ENCODE measurements around the gene ADARB1.

Gene ADARB1

DNA sequence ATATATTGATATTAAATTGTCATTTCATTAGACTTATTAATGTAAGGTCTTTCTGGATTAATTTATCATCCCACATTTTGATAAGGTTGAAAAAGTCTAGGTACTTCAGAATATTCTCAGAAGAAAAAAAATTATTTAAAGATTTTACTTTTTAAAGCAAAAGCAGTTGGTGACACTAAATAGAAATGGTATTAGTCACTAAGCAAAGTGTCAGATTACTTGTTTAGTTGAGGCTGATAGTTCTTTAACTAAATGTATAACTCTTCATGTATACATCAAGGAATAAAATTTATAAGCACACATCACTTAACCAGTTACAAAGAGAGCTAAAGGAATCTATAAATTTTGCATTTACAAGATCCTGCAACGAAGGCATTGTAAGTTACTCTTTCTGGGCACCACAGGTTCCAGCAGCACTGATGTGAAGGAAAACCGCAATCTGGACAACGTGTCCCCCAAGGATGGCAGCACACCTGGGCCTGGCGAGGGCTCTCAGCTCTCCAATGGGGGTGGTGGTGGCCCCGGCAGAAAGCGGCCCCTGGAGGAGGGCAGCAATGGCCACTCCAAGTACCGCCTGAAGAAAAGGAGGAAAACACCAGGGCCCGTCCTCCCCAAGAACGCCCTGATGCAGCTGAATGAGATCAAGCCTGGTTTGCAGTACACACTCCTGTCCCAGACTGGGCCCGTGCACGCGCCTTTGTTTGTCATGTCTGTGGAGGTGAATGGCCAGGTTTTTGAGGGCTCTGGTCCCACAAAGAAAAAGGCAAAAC, 101.1 kb downstream of the ADARB1 start:
- TF ChIP-seq, protein P1, sequence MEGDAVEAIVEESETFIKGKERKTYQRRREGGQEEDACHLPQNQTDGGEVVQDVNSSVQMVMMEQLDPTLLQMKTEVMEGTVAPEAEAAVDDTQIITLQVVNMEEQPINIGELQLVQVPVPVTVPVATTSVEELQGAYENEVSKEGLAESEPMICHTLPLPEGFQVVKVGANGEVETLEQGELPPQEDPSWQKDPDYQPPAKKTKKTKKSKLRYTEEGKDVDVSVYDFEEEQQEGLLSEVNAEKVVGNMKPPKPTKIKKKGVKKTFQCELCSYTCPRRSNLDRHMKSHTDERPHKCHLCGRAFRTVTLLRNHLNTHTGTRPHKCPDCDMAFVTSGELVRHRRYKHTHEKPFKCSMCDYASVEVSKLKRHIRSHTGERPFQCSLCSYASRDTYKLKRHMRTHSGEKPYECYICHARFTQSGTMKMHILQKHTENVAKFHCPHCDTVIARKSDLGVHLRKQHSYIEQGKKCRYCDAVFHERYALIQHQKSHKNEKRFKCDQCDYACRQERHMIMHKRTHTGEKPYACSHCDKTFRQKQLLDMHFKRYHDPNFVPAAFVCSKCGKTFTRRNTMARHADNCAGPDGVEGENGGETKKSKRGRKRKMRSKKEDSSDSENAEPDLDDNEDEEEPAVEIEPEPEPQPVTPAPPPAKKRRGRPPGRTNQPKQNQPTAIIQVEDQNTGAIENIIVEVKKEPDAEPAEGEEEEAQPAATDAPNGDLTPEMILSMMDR (conservative IDR thresholded peaks at IDR 0.05; ENCODE audit: control insufficient read depth, insufficient read depth, low read depth, low read length): no peak
- no peak for DNase-seq (ENCODE audit: low read depth)
- H3K4me3 ChIP-seq (ENCODE audit: control insufficient read depth, low read depth, low read length): no peak overlapping the region

DNA sequence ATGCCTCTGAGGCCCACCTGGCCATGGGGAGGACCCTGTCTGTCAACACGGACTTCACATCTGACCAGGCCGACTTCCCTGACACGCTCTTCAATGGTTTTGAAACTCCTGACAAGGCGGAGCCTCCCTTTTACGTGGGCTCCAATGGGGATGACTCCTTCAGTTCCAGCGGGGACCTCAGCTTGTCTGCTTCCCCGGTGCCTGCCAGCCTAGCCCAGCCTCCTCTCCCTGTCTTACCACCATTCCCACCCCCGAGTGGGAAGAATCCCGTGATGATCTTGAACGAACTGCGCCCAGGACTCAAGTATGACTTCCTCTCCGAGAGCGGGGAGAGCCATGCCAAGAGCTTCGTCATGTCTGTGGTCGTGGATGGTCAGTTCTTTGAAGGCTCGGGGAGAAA, 101.8 kb downstream of the ADARB1 start:
- no peak for DNase-seq (ENCODE audit: low read depth)
- H3K4me3 ChIP-seq (ENCODE audit: control insufficient read depth, low read depth, low read length): no peak overlapping the region
- TF ChIP-seq, protein P1 (conservative IDR thresholded peaks at IDR 0.05; ENCODE audit: control insufficient read depth, insufficient read depth, low read depth, low read length): no peak

DNA sequence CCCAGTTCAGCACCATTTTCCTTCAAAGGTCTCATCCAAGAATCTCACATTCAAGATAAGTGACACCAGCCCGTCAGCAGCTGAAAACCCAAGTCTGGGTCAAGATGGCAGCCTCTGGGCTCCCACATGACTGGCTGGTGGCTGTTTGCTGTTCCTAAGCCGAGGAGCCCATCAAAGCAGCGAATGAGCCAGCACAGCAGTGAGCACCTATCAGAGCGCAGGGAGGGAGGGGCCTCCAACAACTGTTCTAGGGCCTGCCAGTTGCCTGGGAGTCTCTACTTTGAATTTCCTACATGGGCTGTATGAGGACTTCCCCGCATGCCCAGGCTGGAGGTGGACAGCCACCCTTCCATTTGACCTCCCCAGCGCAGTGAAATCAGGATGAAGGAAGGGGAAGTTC, 102.7 kb downstream of the ADARB1 start:
- TF ChIP-seq, protein P1 (conservative IDR thresholded peaks at IDR 0.05; ENCODE audit: control insufficient read depth, insufficient read depth, low read depth, low read length): no peak
- no peak for DNase-seq (ENCODE audit: low read depth)
- H3K4me3 ChIP-seq (ENCODE audit: control insufficient read depth, low read depth, low read length): no peak overlapping the region

DNA sequence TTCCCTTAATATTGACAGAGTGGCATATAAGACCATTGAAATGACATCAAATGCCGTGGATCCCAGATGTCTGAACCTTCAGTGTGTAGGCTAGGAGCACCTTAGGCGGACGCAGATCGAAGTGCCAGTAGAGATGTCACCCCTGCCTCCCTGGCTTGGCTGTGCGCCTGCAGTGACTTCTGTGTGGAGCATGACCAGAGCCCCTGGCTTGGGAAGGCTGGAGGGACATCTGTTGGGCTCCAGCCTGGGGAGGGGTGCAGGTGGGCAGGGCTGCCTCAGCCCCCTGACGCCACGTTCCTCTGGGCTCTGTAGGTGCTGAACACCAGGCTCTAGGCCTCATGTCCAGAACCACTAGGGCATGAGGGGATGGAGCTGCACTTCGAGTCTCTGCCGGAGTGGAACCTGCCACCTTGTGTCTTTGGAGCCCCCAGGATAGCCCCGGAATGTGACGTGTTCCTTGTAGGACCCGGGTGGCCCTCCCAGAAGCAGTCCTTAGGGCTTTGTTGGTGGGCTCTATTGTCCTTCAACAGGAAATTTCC, 103.8 kb downstream of the ADARB1 start:
- TF ChIP-seq, protein P1 (conservative IDR thresholded peaks at IDR 0.05; ENCODE audit: control insufficient read depth, insufficient read depth, low read depth, low read length): no peak
- H3K4me3 ChIP-seq (ENCODE audit: control insufficient read depth, low read depth, low read length): no peak overlapping the region
- DNase-seq (ENCODE audit: low read depth): no peak

DNA sequence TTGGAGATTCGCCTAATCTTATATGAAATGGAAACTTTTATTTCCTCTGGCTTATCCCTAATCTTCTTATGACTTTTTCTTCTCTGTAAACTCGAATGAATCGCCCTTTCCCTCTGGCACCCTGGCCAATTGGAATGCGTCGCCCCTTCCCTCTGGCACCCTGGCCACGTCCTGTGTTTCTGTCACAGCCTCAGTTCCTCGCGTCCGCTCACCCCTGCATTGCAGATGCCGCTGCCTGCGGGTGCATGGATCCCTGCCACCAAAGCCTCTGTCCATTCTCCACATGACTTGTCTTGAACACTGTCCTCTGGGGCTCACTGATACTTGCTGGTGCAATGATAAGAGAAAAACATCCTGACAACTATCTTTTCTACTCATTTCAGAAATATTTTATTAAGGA, 104.6 kb downstream of the ADARB1 start:
- TF ChIP-seq, protein P1 (conservative IDR thresholded peaks at IDR 0.05; ENCODE audit: control insufficient read depth, insufficient read depth, low read depth, low read length): no peak
- no peak for DNase-seq (ENCODE audit: low read depth)
- no peak overlapping the region for H3K4me3 ChIP-seq (ENCODE audit: control insufficient read depth, low read depth, low read length)

DNA sequence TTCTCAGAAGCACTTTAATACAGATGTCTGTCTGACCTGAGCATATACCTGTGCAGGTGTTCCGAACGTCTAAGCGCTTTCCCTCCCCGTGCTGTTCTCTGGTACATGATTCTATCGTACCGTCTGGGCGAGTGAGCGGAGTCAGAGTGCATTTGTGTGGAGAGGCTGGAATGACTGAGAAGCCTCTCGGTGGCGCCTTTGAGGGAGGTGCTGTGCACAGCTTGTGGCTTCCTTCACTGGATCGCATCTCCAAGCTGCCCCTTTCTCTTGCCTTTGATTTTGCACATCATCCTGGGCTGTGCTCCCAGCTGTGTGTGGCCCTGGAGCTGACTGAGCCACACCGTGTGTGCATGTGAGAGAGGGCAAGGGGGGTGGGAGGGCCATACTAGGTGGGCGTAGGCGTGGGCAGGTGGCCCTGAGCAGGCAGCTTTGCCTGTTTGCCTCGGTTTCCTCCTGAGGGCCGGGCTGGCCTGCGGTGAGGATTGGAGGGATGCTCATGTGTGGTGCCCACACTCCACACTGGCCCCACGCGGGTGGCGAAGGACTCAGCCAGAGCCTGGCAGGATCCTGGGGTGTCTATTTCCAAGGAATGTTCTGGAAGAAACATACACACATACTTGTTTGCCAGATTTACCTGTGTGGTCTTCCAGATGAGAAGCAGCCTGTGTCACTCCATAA, 105.3 kb downstream of the ADARB1 start:
- DNase-seq (ENCODE audit: low read depth): no peak
- no peak overlapping the region for H3K4me3 ChIP-seq (ENCODE audit: control insufficient read depth, low read depth, low read length)
- TF ChIP-seq, protein P1 (conservative IDR thresholded peaks at IDR 0.05; ENCODE audit: control insufficient read depth, insufficient read depth, low read depth, low read length): no peak
